Mucosa of rectum (tissue), 2 donors: ENCODE results near the gene CHM.

ENCODE experiments used
- H3K27ac ChIP-seq, 2 donors: one replicate each; pipeline ENCODE4 v1.7.0; 2013; ENCODE audit warnings: inconsistent platforms in 2 of 2, low read depth in 2 of 2, low read length in 2 of 2
- H3K27me3 ChIP-seq, 2 donors: one replicate each; pipeline ENCODE4 v1.7.0; 2013; ENCODE audit warnings: low read length in 2 of 2; ENCODE audit not compliant: control insufficient read depth in 2 of 2, insufficient read depth in 2 of 2
- H3K36me3 ChIP-seq, 2 donors: one replicate each; pipeline ENCODE4 v1.7.0; 2013; ENCODE audit warnings: low read length in 2 of 2; ENCODE audit not compliant: control insufficient read depth in 2 of 2, insufficient read depth in 2 of 2
- H3K4me1 ChIP-seq, 2 donors: one replicate each; pipeline ENCODE4 v1.7.0; 2013; ENCODE audit warnings: low read length in 2 of 2, mild to moderate bottlenecking in 1 of 2; ENCODE audit not compliant: control insufficient read depth in 2 of 2, insufficient read depth in 2 of 2
- H3K4me3 ChIP-seq, 2 donors: one replicate each; pipeline ENCODE4 v1.7.0; 2013; ENCODE audit warnings: low read length in 2 of 2
- H3K9ac ChIP-seq, 2 donors: one replicate each; pipeline ENCODE4 v1.7.0; 2013; ENCODE audit warnings: low read length in 2 of 2, low read depth in 1 of 2, mild to moderate bottlenecking in 1 of 2
- H3K9me3 ChIP-seq, 2 donors: one replicate each; pipeline ENCODE4 v1.7.0; 2013; ENCODE audit warnings: low read length in 2 of 2; ENCODE audit not compliant: control insufficient read depth in 2 of 2
- donor health status: healthy.
- donor health status: Normal muscosa, but diverticular disease.

CHM gene

GRCh38 chrX:86002076-86002896 lies 45.1 kb downstream of the CHM start:
- H3K4me1 ChIP-seq = peaks cover 0 to 3% of the 10 kb centered on the region in 2 donors
- no peak overlapping the region for H3K4me3 ChIP-seq
- no peaks in the 10 kb centered on the region for H3K36me3 ChIP-seq
- H3K9me3 ChIP-seq = no peaks in the 10 kb centered on the region
- no peak overlapping the region for H3K9ac ChIP-seq
- no peaks in the 10 kb centered on the region for H3K27me3 ChIP-seq
- no peak overlapping the region for H3K27ac ChIP-seq

- Histone ChIP-seq H3K9me3 (no peaks in the 10 kb centered on the region), H3K27me3 (no peaks in the 10 kb centered on the region), H3K4me1 (peaks cover 0 to 3% of the 10 kb centered on the region in 2 donors), H3K27ac (no peak overlapping the region), H3K36me3 (no peaks in the 10 kb centered on the region), H3K9ac (no peak overlapping the region), H3K4me3 (no peak overlapping the region)
Measured at GRCh38 chrX:85998954-85999353, 48.4 kb downstream of the CHM start.

- no peaks in the 10 kb centered on the region for H3K27me3 ChIP-seq
- no peak overlapping the region for H3K27ac ChIP-seq
- H3K9me3 ChIP-seq = no peaks in the 10 kb centered on the region
- H3K4me1 ChIP-seq = no peaks in the 10 kb centered on the region
- no peak overlapping the region for H3K9ac ChIP-seq
- H3K4me3 ChIP-seq = no peak overlapping the region
- no peaks in the 10 kb centered on the region for H3K36me3 ChIP-seq
Measured at GRCh38 chrX:85996555-85996954, 50.8 kb downstream of the CHM start.

- H3K27ac ChIP-seq = no peak overlapping the region
- H3K4me1 ChIP-seq = no peaks in the 10 kb centered on the region
- no peaks in the 10 kb centered on the region for H3K36me3 ChIP-seq
Measured at GRCh38 chrX:85995641-85996040, 51.7 kb downstream of the CHM start.

GRCh38 chrX:85994797-85995196 lies 52.6 kb downstream of the CHM start:
- no peak overlapping the region for H3K4me3 ChIP-seq
- H3K27me3 ChIP-seq = no peaks in the 10 kb centered on the region
- no peaks in the 10 kb centered on the region for H3K9me3 ChIP-seq
- H3K27ac ChIP-seq = no peak overlapping the region
- H3K4me1 ChIP-seq = no peaks in the 10 kb centered on the region
- H3K36me3 ChIP-seq = no peaks in the 10 kb centered on the region
- H3K9ac ChIP-seq = no peak overlapping the region

More at GRCh38 chrX:85995641-85996040, 51.7 kb downstream of the CHM start:
- H3K9me3 ChIP-seq = no peaks in the 10 kb centered on the region
- H3K9ac ChIP-seq = no peak overlapping the region
- H3K4me3 ChIP-seq = no peak overlapping the region
- H3K27me3 ChIP-seq = no peaks in the 10 kb centered on the region

GRCh38 chrX:85994228-85994627 lies 53.1 kb downstream of the CHM start:
- Histone ChIP-seq H3K4me1 (no peaks in the 10 kb centered on the region), H3K36me3 (no peaks in the 10 kb centered on the region), H3K9me3 (no peaks in the 10 kb centered on the region), H3K27me3 (no peaks in the 10 kb centered on the region), H3K4me3 (no peak overlapping the region), H3K9ac (no peak overlapping the region), H3K27ac (no peak overlapping the region)

- H3K4me3 ChIP-seq = no peak overlapping the region
- no peaks in the 10 kb centered on the region for H3K4me1 ChIP-seq
- no peak overlapping the region for H3K27ac ChIP-seq
- H3K9ac ChIP-seq = no peak overlapping the region
- no peaks in the 10 kb centered on the region for H3K9me3 ChIP-seq
- H3K27me3 ChIP-seq = no peaks in the 10 kb centered on the region
- no peaks in the 10 kb centered on the region for H3K36me3 ChIP-seq
Measured at GRCh38 chrX:85993539-85994197, 53.7 kb downstream of the CHM start.

GRCh38 chrX:85992811-85993229 lies 54.5 kb downstream of the CHM start:
- Histone ChIP-seq H3K4me3 (no peak overlapping the region), H3K9me3 (no peaks in the 10 kb centered on the region), H3K4me1 (no peaks in the 10 kb centered on the region), H3K27ac (no peak overlapping the region), H3K27me3 (no peaks in the 10 kb centered on the region), H3K36me3 (no peaks in the 10 kb centered on the region), H3K9ac (no peak overlapping the region)

GRCh38 chrX:85988353-85988752 lies 59.0 kb downstream of the CHM start:
- no peak overlapping the region for H3K27ac ChIP-seq
- H3K9ac ChIP-seq = no peak overlapping the region
- H3K4me3 ChIP-seq = no peak overlapping the region

GRCh38 chrX:85980286-85980685 lies 67.1 kb downstream of the CHM start:
- H3K9me3 ChIP-seq = no peaks in the 10 kb centered on the region
- H3K4me1 ChIP-seq = no peaks in the 10 kb centered on the region
- H3K27ac ChIP-seq = no peak overlapping the region
- no peaks in the 10 kb centered on the region for H3K27me3 ChIP-seq
- no peak overlapping the region for H3K4me3 ChIP-seq
- H3K9ac ChIP-seq = no peak overlapping the region
- H3K36me3 ChIP-seq = peaks cover 0 to 4% of the 10 kb centered on the region in 2 donors

More at GRCh38 chrX:85988353-85988752, 59.0 kb downstream of the CHM start:
- H3K36me3 ChIP-seq = no peaks in the 10 kb centered on the region
- H3K27me3 ChIP-seq = no peaks in the 10 kb centered on the region
- H3K9me3 ChIP-seq = no peaks in the 10 kb centered on the region
- no peaks in the 10 kb centered on the region for H3K4me1 ChIP-seq
